Omental fat pad (tissue), 4 donors: ENCODE measurements around the gene P2RX7. TPM values are rescaled to one million over a fixed set of nuclear protein-coding genes. Genes with fewer than 3 reads are reported as not detected.
"Not testable (repeated sequence)": the region's sequence is repeated elsewhere in the genome, so short reads cannot be mapped to it uniquely, and the experiment has no call there.

Source experiments
- ATAC-seq: fragments of 150-250 bp; one replicate; pipeline ENCODE4 v1.9.1; 2016; ENCODE audit warnings: mild to moderate bottlenecking, moderate library complexity; ENCODE audit not compliant: low FRiP score
- DNase-seq: peaks from one replicate; pipeline ENCODE4 v3.0.0-alpha.2; 2019; ENCODE audit warnings: low spot score
- total RNA-seq, 4 donors: library from RNA; depleted of rRNA; stranded (reverse); fragments of >200 nt; gene quantifications; one replicate each; pipeline ENCODE4 v1.1.0, GENCODE V29; 2016
- TF ChIP-seq, protein P1 (sequence below), 3 donors: fragments of 450-650 bp; IDR thresholded peaks; one replicate each; pipeline ENCODE4 v1.5.1; 2016 to 2017; ENCODE audit warnings: antibody characterized with exemption in 3 of 3, mild to moderate bottlenecking in 3 of 3, moderate library complexity in 2 of 3

Gene P2RX7
- total RNA-seq, 4 donors from 2014 or later: 2.4 to 8.6 (median 5.6) TPM

DNA sequence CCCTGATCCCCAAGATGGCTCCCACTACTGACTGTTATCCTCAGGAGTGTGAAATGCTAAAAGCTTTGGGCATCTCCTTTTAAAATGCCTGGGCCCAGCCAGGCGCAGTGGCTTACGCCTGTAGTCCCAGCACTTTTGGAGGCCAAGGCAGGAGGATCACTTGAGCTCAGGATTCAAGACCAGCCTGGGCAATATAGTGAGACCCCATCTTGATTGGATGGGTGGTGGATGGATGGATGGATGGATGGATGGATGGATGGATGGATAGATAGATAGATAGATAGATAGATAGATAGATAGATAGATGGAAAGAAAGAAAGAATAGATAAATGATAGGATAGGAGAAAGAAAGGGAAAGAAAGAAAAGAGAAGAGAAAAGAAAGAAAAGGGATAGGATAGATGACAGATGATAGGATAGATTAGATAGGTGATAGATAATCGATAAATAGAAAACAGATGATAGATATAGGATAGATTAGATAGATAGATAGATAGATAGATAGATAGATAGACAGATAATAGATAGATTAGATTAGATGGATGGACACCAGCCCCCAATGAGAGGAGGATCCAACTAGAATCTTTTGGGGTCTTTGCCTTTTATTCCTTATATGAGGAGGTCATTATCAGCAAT, 86.8 kb downstream of the P2RX7 start:
- ATAC-seq (no peak), DNase-seq (no peak)
- TF ChIP-seq, protein P1, sequence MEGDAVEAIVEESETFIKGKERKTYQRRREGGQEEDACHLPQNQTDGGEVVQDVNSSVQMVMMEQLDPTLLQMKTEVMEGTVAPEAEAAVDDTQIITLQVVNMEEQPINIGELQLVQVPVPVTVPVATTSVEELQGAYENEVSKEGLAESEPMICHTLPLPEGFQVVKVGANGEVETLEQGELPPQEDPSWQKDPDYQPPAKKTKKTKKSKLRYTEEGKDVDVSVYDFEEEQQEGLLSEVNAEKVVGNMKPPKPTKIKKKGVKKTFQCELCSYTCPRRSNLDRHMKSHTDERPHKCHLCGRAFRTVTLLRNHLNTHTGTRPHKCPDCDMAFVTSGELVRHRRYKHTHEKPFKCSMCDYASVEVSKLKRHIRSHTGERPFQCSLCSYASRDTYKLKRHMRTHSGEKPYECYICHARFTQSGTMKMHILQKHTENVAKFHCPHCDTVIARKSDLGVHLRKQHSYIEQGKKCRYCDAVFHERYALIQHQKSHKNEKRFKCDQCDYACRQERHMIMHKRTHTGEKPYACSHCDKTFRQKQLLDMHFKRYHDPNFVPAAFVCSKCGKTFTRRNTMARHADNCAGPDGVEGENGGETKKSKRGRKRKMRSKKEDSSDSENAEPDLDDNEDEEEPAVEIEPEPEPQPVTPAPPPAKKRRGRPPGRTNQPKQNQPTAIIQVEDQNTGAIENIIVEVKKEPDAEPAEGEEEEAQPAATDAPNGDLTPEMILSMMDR (IDR thresholded peaks at IDR 0.05): no peak

DNA sequence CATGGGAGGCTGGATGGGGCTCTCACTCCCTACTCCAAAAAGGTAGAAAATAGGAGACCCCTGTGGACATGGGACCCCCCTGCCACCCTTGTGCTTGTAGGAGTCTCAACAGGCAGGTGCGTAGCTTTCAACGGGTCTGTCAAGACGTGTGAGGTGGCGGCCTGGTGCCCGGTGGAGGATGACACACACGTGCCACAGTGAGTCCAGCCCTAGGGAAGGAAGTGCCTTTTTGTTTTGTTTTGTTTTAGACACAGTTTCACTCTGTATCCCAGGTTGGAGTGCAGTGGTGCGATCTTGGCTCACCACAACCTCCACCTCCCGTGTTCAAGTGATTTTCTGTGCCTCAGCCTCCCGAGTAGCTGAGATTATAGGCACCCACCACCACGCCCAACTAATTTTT, 90.2 kb downstream of the P2RX7 start:
- ATAC-seq: no peak
- TF ChIP-seq, protein P1 (IDR thresholded peaks at IDR 0.05): no peak

DNA sequence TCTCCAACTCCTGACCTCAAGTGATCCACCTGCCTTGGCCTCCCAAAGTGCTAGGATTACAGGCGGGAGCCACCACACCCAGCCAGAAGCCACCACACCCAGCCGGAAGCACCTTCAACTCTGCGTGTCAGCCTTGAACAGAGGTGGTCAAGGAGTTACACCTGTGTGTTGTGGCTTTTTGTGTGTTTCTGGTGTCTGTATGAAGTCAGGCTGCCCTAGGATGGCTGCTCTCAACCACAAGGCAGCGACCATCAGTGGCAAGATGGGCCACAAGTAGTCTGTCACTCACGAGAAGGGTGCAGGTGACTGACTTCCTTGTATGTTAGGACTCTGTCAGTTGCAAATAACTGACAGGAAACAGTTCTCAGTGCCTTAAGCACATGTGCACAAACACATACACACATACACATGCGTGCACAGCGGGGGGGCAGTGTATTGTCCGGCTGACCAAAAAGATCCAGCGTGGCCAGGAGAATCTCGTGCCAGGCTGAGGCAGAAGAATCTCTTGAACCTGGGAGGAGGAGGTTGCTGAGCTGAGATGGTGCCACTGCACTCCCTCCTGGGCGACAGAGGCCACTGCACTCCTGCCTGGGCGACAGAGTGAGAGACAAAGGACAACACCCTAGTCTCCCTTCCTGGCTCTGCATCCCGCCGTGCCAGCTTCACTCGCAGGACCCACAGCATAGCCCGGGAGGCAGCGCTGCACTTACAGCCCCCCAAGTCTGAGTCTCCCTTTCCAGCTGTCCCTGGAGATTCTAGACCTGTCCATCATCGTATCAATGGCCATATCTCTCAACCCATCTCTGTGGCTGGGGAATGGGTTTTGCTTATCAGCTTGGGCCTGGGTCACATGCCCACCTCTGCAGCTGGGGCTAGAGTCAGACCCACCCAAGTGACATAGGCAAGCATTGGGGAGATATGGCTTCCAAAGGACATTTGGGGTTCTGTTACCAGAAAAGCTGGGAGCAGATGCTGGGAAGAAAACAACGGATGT, 90.9 kb downstream of the P2RX7 start:
- TF ChIP-seq, protein P1 (IDR thresholded peaks at IDR 0.05): no peak
- no peak for ATAC-seq

More for the DNA sequence above, 90.2 kb downstream of the P2RX7 start:
- no peak for DNase-seq

DNA sequence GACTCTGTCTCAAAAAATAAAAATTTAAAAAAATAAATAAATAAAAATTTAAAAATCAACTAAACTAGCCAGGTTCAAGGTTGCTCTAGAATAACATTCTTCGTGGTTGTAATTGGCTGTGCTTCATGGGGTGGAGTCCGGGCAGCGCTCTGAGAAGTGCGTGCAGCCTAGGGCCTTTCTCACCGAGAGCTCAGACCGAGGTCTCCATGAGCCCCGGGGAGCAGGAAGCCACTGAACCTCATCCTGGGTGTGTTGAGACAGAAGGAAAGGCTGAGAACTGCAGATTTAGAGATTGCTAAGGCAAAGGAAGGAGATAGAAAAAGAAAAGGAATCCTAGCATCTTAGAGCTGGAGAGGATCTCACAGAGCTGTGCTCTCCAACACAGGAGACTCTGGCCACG, 91.9 kb downstream of the P2RX7 start:
- ATAC-seq (no peak), DNase-seq (no peak)
- TF ChIP-seq, protein P1 (IDR thresholded peaks at IDR 0.05): no peak

More for the DNA sequence above, 90.9 kb downstream of the P2RX7 start:
- no peak for DNase-seq

DNA sequence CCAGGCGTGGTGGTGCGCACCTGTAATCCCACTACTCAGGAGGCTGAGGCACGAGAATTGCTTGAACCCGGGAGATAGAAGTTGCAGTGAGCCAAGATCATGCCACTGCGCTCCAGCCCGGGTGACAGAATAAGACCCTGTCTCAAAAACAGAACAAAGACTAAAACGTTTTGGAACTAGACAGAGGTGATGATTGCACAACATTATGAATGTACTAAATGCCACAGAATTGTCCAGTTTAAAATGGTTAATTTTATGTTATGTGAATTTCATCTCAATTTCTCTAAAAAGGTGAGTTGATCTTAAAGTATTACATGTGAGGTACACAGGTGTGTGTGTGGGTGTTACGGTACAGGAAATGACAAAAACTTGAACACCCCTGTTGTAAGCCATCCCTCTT, 93.7 kb downstream of the P2RX7 start:
- TF ChIP-seq, protein P1 (IDR thresholded peaks at IDR 0.05): no peak
- ATAC-seq (no peak), DNase-seq (no peak)

DNA sequence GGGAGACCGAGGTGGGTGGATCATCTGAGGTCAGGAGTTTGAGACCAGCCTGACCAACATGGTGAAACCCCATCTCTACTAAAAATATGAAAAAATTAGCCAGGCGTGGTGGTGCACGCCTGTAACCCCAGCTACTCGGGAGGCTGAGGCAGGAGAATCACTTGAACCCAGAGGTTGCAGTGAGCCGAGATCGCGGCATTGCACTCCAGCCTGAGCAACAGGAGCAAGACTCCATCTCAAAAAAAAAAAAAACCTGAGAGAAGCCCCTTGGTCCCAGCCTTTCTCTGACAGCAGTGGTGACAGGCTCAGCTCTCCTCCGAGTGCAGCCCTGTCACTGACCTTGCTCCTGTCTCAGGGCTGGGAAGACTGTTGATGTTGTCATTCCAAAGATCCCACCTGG, 94.2 kb downstream of the P2RX7 start:
- DNase-seq, ATAC-seq: not testable (repeated sequence)

DNA sequence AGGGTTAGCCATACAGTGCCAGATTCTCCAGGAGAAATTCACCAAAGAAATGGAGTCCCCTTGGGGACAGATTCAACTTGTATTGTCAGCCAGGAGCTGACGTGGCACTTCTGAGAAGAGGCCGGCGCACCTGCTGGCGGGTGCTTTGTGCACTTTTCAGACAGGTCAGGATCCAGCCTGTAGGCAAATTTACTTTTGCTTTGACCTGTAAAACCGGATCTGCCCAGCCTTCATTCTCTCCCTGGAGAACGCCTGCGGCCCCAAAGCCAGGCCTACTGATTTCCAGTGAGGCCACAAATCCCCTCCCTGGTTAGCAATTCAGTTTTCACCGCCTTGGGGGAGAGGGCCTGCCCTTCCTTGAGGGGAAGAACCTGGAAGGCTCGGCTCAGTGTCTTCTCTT, 94.6 kb downstream of the P2RX7 start:
- DNase-seq (no peak), ATAC-seq (no peak)
- TF ChIP-seq, protein P1 (IDR thresholded peaks at IDR 0.05): no peak
